CD4-positive, alpha-beta T cell treated with Interleukin-15 for 1 hour (primary cell): ENCODE results near the gene OPALIN.

ENCODE experiments used
- DNase-seq: peaks from one replicate; pipeline ENCODE4 v3.0.0-alpha.2; 2020

Gene OPALIN

GRCh38 chr10:96371356-96371755 is 12.6 kb upstream of the OPALIN start:
- no peak for DNase-seq

- DNase-seq = peak; percentile 27
Measured at GRCh38 chr10:96370584-96371157, 11.9 kb upstream of the OPALIN start.

- no peak for DNase-seq
Measured at GRCh38 chr10:96369890-96370583, 11.2 kb upstream of the OPALIN start.

- DNase-seq = no peak
Measured at GRCh38 chr10:96368971-96369370, 10.2 kb upstream of the OPALIN start.

- no peak for DNase-seq
Measured at GRCh38 chr10:96367470-96367869, 8.7 kb upstream of the OPALIN start.

- no peak for DNase-seq
Measured at GRCh38 chr10:96366508-96366907, 7.7 kb upstream of the OPALIN start.

GRCh38 chr10:96365571-96365970 is 6.8 kb upstream of the OPALIN start:
- DNase-seq = no peak

- DNase-seq = no peak
Measured at GRCh38 chr10:96360766-96361165, 2.0 kb upstream of the OPALIN start.

- DNase-seq = no peak
Measured at GRCh38 chr10:96360331-96360730, 1.5 kb upstream of the OPALIN start.

- DNase-seq = no peak
Measured at GRCh38 chr10:96359616-96360015, 814 bp upstream of the OPALIN start.

GRCh38 chr10:96357038-96357620 is 1.7 kb downstream of the OPALIN start:
- DNase-seq = no peak

GRCh38 chr10:96352582-96352981 is 6.2 kb downstream of the OPALIN start:
- no peak for DNase-seq

- DNase-seq = no peak
Measured at GRCh38 chr10:96352027-96352426, 6.8 kb downstream of the OPALIN start.

- no peak for DNase-seq
Measured at GRCh38 chr10:96346295-96346694, 12.5 kb downstream of the OPALIN start.

- no peak for DNase-seq
Measured at GRCh38 chr10:96345222-96345621, 13.6 kb downstream of the OPALIN start.

GRCh38 chr10:96344178-96344577 is 14.6 kb downstream of the OPALIN start:
- DNase-seq = no peak

GRCh38 chr10:96342402-96342801 is 16.4 kb downstream of the OPALIN start:
- DNase-seq = no peak

GRCh38 chr10:96341219-96342182 is 17.3 kb downstream of the OPALIN start:
- no peak for DNase-seq

- peak; percentile 53 for DNase-seq
Measured at GRCh38 chr10:96339956-96340904, 18.6 kb downstream of the OPALIN start.

GRCh38 chr10:96339383-96339782 is 19.4 kb downstream of the OPALIN start:
- no peak for DNase-seq

GRCh38 chr10:96338279-96338925 is 20.4 kb downstream of the OPALIN start:
- DNase-seq = no peak

GRCh38 chr10:96337106-96337505 is 21.7 kb downstream of the OPALIN start:
- DNase-seq = no peak
